Measurements from ENCODE around the gene KCNJ12.
A peak's percentile ranks its signal among the peaks of the same experiment; 100 is the strongest.
"Not testable (repeated sequence)": the region's sequence is repeated elsewhere in the genome, so short reads cannot be mapped to it uniquely, and the experiment has no call there.

Gene KCNJ12

DNA sequence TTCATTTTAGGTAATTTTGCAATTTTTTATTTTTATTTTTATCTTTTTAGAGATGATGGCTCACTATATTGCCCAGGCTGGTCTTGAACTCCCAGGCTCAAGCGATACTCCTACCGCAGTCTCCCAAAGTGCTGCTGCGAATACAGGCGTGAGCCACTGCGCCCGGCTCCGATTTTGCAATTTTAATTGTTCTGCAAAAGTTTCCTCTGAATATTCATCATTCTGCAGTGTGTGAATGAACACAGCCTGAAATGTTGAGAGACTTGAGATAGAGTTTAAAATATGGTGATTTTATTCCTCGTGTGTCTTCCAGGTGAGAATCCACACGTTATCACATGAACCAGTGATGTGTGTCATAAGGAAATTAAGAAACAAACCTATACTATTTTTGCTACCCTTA lies 75.8 kb downstream of the KCNJ12 start:
- POLR2A ChIA-PET: no interaction called here
- Histone ChIP-seq H3K27ac (ENCODE audit: extremely low read depth, low read depth, low read length) (no peak overlapping the region), H3K4me1 (ENCODE audit: control insufficient read depth, insufficient read depth, low read length) (no peaks in the 10 kb centered on the region), H3K36me3 (ENCODE audit: control insufficient read depth in 2 of 2, insufficient read depth in 1 of 2, low read length in 2 of 2) (no peaks in the 10 kb centered on the region), H3K4me3 (ENCODE audit: low read depth, low read length) (no peak overlapping the region), H3K9me3 (ENCODE audit: control insufficient read depth, insufficient read depth, low read depth, low read length) (no peaks in the 10 kb centered on the region)
- TF ChIP-seq ZNF837 (tag by site-specific recombination; IDR thresholded peaks at IDR 0.05) (no peak), ZNF830 (tag by site-specific recombination; IDR thresholded peaks at IDR 0.05; ENCODE audit: low read depth) (no peak), ZBTB11 (tag by site-specific recombination; conservative IDR thresholded peaks at IDR 0.05; ENCODE audit: low read depth) (no peak), ZNF37A (tag by site-specific recombination; IDR thresholded peaks at IDR 0.05) (no peak), ZNF768 (tag by site-specific recombination; IDR thresholded peaks at IDR 0.05) (no peak)
- TF ChIP-seq, protein P1, sequence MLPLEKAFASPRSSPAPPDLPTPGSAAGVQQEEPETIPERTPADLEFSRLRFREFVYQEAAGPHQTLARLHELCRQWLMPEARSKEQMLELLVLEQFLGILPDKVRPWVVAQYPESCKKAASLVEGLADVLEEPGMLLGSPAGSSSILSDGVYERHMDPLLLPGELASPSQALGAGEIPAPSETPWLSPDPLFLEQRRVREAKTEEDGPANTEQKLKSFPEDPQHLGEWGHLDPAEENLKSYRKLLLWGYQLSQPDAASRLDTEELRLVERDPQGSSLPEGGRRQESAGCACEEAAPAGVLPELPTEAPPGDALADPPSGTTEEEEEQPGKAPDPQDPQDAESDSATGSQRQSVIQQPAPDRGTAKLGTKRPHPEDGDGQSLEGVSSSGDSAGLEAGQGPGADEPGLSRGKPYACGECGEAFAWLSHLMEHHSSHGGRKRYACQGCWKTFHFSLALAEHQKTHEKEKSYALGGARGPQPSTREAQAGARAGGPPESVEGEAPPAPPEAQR (tag by site-specific recombination; IDR thresholded peaks at IDR 0.05): no peak
- TF ChIP-seq, protein P2, sequence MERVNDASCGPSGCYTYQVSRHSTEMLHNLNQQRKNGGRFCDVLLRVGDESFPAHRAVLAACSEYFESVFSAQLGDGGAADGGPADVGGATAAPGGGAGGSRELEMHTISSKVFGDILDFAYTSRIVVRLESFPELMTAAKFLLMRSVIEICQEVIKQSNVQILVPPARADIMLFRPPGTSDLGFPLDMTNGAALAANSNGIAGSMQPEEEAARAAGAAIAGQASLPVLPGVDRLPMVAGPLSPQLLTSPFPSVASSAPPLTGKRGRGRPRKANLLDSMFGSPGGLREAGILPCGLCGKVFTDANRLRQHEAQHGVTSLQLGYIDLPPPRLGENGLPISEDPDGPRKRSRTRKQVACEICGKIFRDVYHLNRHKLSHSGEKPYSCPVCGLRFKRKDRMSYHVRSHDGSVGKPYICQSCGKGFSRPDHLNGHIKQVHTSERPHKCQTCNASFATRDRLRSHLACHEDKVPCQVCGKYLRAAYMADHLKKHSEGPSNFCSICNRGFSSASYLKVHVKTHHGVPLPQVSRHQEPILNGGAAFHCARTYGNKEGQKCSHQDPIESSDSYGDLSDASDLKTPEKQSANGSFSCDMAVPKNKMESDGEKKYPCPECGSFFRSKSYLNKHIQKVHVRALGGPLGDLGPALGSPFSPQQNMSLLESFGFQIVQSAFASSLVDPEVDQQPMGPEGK (tag by site-specific recombination; IDR thresholded peaks at IDR 0.05): no peak
- CTCF ChIA-PET: interaction anchor here (1.4 kb wide), 1 partner anchor 172 kb away, joined by 3 read pairs; no protein-coding TSS in a partner anchor

GRCh38 chr17:21452377-21453143 lies 76.4 kb downstream of the KCNJ12 start:
- Histone ChIP-seq H3K4me1 (ENCODE audit: control insufficient read depth, insufficient read depth, low read length) (peaks cover 4% of the 10 kb centered on the region), H3K36me3 (ENCODE audit: control insufficient read depth in 2 of 2, insufficient read depth in 1 of 2, low read length in 2 of 2) (no peaks in the 10 kb centered on the region), H3K4me3 (ENCODE audit: low read depth, low read length) (no peak overlapping the region), H3K9me3 (ENCODE audit: control insufficient read depth, insufficient read depth, low read depth, low read length) (no peaks in the 10 kb centered on the region), H3K27ac (ENCODE audit: extremely low read depth, low read depth, low read length) (no peak overlapping the region)
- no peak for TF ChIP-seq ZNF501 (tag by site-specific recombination; IDR thresholded peaks at IDR 0.05)
- TF ChIP-seq ZNF184 (tag by site-specific recombination; IDR thresholded peaks at IDR 0.05): no peak
- TF ChIP-seq ZBTB8A (tag by site-specific recombination; IDR thresholded peaks at IDR 0.05): no peak
- 0 out of 2 replicates have a peak, but pooled peaks have one; percentile 15 for TF ChIP-seq KLF1 (tag by site-specific recombination; IDR thresholded peaks at IDR 0.05)
- peak; percentile 84 for TF ChIP-seq SETDB1 (IDR thresholded peaks at IDR 0.05; ENCODE audit: insufficient read length, low read length)
- CTCF ChIA-PET: interaction anchor here (0.6 to 0.7 kb wide), 4 partner anchors 59 to 331 kb away, joined by 3 read pairs; no protein-coding TSS in a partner anchor
- POLR2A ChIA-PET: no interaction called here

- H3K9me3 ChIP-seq (ENCODE audit: control insufficient read depth, insufficient read depth, low read depth, low read length): no peaks in the 10 kb centered on the region
- no peak overlapping the region for H3K4me3 ChIP-seq (ENCODE audit: low read depth, low read length)
- TF ChIP-seq KLF1 (tag by site-specific recombination; IDR thresholded peaks at IDR 0.05) (0 out of 2 replicates have a peak, but pooled peaks have one; percentile 3), SCRT2 (tag by site-specific recombination; IDR thresholded peaks at IDR 0.05) (peak; percentile 24; the same call in 1 of the 2 replicates), ZFHX2 (tag by site-specific recombination; conservative IDR thresholded peaks at IDR 0.05) (no peak)
- H3K27ac ChIP-seq (ENCODE audit: extremely low read depth, low read depth, low read length): no peak overlapping the region
- ChIA-PET CTCF (interaction anchor here (1.2 kb wide), 1 partner anchor 59 kb away, joined by 4 read pairs; no protein-coding TSS in a partner anchor), POLR2A (interaction anchor here (0.5 kb wide), 1 partner anchor 204 kb away, joined by 3 read pairs; no protein-coding TSS in a partner anchor)
- no peaks in the 10 kb centered on the region for H3K36me3 ChIP-seq (ENCODE audit: control insufficient read depth in 2 of 2, insufficient read depth in 1 of 2, low read length in 2 of 2)
- H3K4me1 ChIP-seq (ENCODE audit: control insufficient read depth, insufficient read depth, low read length): peaks cover 6% of the 10 kb centered on the region
Measured at GRCh38 chr17:21453144-21453898, 77.2 kb downstream of the KCNJ12 start.

DNA sequence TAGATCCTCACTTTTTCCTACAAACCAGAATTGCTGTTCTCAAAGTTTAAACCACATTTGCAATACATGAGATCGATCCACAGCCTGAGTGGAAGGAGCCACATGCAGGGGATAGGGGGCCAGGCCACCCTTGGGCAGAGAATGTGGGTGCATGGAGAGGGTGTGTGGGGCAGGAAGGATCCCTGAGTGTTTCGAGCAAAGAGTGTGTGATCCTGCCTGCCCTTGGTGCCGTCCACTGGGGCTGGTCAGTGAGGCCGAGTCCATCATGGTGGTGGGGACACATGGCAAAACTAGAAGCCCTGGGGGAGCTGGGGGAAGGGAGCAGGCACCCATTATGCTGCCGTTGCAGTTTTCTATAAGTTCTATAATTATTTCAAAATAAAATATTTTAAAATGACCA lies 77.8 kb downstream of the KCNJ12 start:
- H3K9me3 ChIP-seq (ENCODE audit: control insufficient read depth, insufficient read depth, low read depth, low read length); H3K4me3 ChIP-seq (ENCODE audit: low read depth, low read length); POLR2A ChIA-PET; H3K4me1 ChIP-seq (ENCODE audit: control insufficient read depth, insufficient read depth, low read length); H3K36me3 ChIP-seq (ENCODE audit: control insufficient read depth in 2 of 2, insufficient read depth in 1 of 2, low read length in 2 of 2); H3K27ac ChIP-seq (ENCODE audit: extremely low read depth, low read depth, low read length): not testable (repeated sequence)
- CTCF ChIA-PET: interaction anchor here (1.2 kb wide), 1 partner anchor 58 kb away, joined by 4 read pairs; no protein-coding TSS in a partner anchor
